Measurements from ENCODE around the gene KLK3.

- TF ChIP-seq YY1 (IDR thresholded peaks at IDR 0.05; ENCODE audit: insufficient read depth, insufficient read length) (no peak), ZNF274 (IDR thresholded peaks at IDR 0.05; ENCODE audit: low read depth, low read length) (no peak)
Observed at GRCh38 chr19:50835103-50835784, 19.5 kb upstream of the KLK3 start.

All from NT2/D1 (cell line).